T-cell (primary cell): ENCODE data around the gene NUP153. TPM values are rescaled to one million over a fixed set of nuclear protein-coding genes. Genes with fewer than 3 reads are reported as not detected.

Experiments used
- ATAC-seq, 4 experiments: fragments of 200-7000 bp in 3 of 4; fragments of 150-1000 bp in 1 of 4; cut with Tn5 transposase; replicated peaks in 1 of 4; 1 replicate in 3 of 4; 2 replicates in 1 of 4; pipeline ENCODE4 v1.10.0; 2021; ENCODE audit warnings: moderate library complexity in 3 of 4, mild to moderate bottlenecking in 2 of 4, moderate number of reproducible peaks in 1 of 4
- CTCF ChIA-PET, 2 donors: fragments of 300-600 bp; sonication (Branson Sonifier 250); formaldehyde crosslinking; loops; one replicate each; lab custom pipeline; 2022; ENCODE audit warnings: antibody characterized with exemption in 2 of 2; lab: Charles Lee
- POLR2A ChIA-PET, 2 donors: fragments of 300-600 bp; sonication (Branson Sonifier 250); formaldehyde crosslinking; loops; one replicate each; lab custom pipeline; 2022; ENCODE audit warnings: antibody characterized with exemption in 2 of 2; lab: Charles Lee
- DNase-seq, 35 experiments: peaks; one replicate each; pipeline versions ENCODE4 v3.0.0 to v3.0.0-alpha.2; 2013 to 2023
- H3K27ac ChIP-seq: one replicate; pipeline ENCODE4 v1.5.1; 2013; ENCODE audit warnings: low read length
- H3K27me3 ChIP-seq, 2 experiments: replicated peaks in 1 of 2; 1 replicate in 1 of 2; 2 replicates in 1 of 2; pipeline versions ENCODE4 v1.6.1 to v1.7.0; 2013; ENCODE audit warnings: low read length in 1 of 2, mixed read lengths in 1 of 2; ENCODE audit not compliant: control insufficient read depth in 2 of 2, insufficient read depth in 2 of 2; ENCODE audit errors: extremely low read depth in 1 of 2
- H3K36me3 ChIP-seq, 2 donors: 1 replicate in 1 of 2; 2 replicates in 1 of 2; pipeline versions ENCODE4 v1.6.1 to v1.7.0; 2013; ENCODE audit warnings: low read length in 1 of 2; ENCODE audit not compliant: control insufficient read depth in 2 of 2, insufficient read depth in 1 of 2; ENCODE audit errors: extremely low read depth in 1 of 2
- H3K4me1 ChIP-seq, 2 experiments: 1 replicate in 1 of 2; 2 replicates in 1 of 2; pipeline versions ENCODE4 v1.6.1 to v1.7.0; 2013; ENCODE audit warnings: low read length in 2 of 2, mixed read lengths in 1 of 2; ENCODE audit not compliant: insufficient read depth in 2 of 2, control insufficient read depth in 1 of 2; ENCODE audit errors: extremely low read depth in 1 of 2
- H3K4me3 ChIP-seq, 2 donors: 1 replicate in 1 of 2; 2 replicates in 1 of 2; pipeline versions ENCODE4 v1.5.1 to v1.7.0; 2013; ENCODE audit warnings: mild to moderate bottlenecking in 2 of 2, low read length in 1 of 2, moderate library complexity in 1 of 2; ENCODE audit not compliant: control insufficient read depth in 1 of 2; ENCODE audit errors: extremely low read depth in 1 of 2
- H3K9me3 ChIP-seq: 2 replicates; pipeline ENCODE4 v1.7.0; 2013
- H3K27ac Mint-ChIP-seq, 2 donors: one replicate each; pipeline ENCODE4 v1.8.0; 2020 to 2021; ENCODE audit warnings: mild to moderate bottlenecking in 2 of 2, mixed read lengths in 2 of 2
- H3K27me3 Mint-ChIP-seq, 2 donors: one replicate each; pipeline ENCODE4 v1.8.0; 2021 to 2022; ENCODE audit warnings: mixed read lengths in 2 of 2
- H3K36me3 Mint-ChIP-seq: one replicate; pipeline ENCODE4 v1.8.0; 2021; ENCODE audit warnings: mixed read lengths
- H3K4me1 Mint-ChIP-seq, 3 donors: one replicate each; pipeline ENCODE4 v1.8.0; 2020 to 2022; ENCODE audit warnings: mixed read lengths in 3 of 3, mild to moderate bottlenecking in 1 of 3
- H3K4me3 Mint-ChIP-seq, 3 donors: one replicate each; pipeline ENCODE4 v1.8.0; 2020 to 2022; ENCODE audit warnings: mild to moderate bottlenecking in 3 of 3, mixed read lengths in 3 of 3, moderate library complexity in 3 of 3
- H3K9me3 Mint-ChIP-seq, 3 donors: one replicate each; pipeline ENCODE4 v1.8.0; 2020 to 2022; ENCODE audit warnings: mixed read lengths in 3 of 3
- WGBS: methylation state at CpG from one replicate; pipeline ENCODE4 v1.1.5; 2013; ENCODE audit warnings: missing lambda C conversion rate; ENCODE audit not compliant: insufficient coverage; 5-methylcytosine and 5-hydroxymethylcytosine counted together
- total RNA-seq, 35 experiments: library from RNA in 6 of 35; stranded (reverse) in 6 of 35; fragments of 120-200 nt in 1 of 35; gene quantifications; one replicate each; pipeline versions ENCODE4 v1.2.1 to v1.2.4 and lab custom pipeline; 2013 to 2026

Gene NUP153
- total RNA-seq, 5 donors from 2014 or later (not counting 1 experiment from before 2014, with no cell fraction given): 46.4 to 58.5 (median 54.2) TPM

DNA sequence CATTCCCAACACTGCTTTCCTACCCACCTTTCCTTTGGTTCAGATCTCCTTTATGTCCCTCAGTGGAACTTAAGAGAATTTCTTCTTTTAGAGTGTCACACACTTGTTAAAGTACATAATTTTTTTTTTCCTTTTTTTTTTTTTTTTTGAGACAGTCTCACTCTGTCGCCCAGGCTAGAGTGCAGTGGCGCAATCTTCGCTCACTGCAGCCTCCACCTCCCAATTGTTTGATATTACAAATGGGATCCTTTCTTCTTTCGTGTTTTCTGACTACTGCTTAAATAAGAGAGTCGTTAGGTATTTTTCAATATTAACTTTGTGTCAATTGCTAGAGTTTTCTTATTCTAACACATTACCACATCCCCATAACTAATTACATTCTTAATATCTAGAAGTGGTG lies 29.1 kb downstream of the NUP153 start:
- peaks cover 39% of the 10 kb centered on the region for H3K36me3 Mint-ChIP-seq
- POLR2A ChIA-PET: interaction anchor here in 1 of 2 donors (0.6 kb wide), 1 partner anchor 15 kb away, joined by 9 read pairs; no protein-coding TSS in a partner anchor
- H3K27ac Mint-ChIP-seq: peak overlapping the region; percentile 22 to 27

DNA sequence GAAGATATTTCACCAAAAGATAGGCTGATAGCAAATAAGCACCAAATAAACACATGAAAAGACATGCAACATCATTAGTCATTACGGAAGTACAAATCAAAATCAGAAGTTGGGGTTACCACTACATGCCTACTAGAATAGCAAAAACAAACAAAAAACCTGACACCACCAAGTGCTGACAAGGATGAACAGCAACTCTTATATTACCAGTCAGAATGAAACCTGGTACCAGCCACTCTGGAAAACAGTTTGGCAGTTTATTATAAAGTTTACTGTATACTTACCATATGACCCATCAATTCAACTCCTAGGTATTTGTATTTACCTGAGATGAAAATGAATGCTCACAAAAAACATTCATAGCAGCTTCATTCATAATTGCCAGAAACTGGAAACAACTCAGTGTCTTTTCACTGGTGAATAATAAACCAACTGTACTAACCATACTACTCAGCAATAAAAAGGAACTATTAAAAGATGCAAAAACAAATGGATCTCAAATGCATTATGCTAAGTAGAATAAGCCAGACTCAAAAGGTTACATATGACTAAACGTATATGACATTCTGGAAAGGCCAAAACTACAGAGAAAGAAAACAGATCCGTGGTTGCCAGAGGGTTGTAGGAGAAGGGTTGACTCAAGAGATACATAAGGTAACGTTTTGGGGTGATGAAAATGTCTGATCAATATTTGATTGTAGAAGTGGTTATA lies 33.0 kb downstream of the NUP153 start:
- H3K4me1 ChIP-seq: peaks cover 0 to 7% of the 10 kb centered on the region in 2 experiments
- peaks cover 9 to 48% of the 10 kb centered on the region in 2 donors for H3K36me3 ChIP-seq
- no peak overlapping the region for H3K27ac Mint-ChIP-seq
- DNase-seq: peak in 1 of 35 experiments; percentile 28
- peaks cover 43% of the 10 kb centered on the region for H3K36me3 Mint-ChIP-seq
- H3K4me1 Mint-ChIP-seq: peaks cover 27 to 34% (median 29%) of the 10 kb centered on the region in 3 donors
- no peak overlapping the region for H3K4me3 ChIP-seq
- POLR2A ChIA-PET: interaction anchor here in 1 of 2 donors (0.6 kb wide), 1 partner anchor 87 kb away, joined by 3 read pairs; no protein-coding TSS in a partner anchor
- H3K27ac ChIP-seq: no peak overlapping the region
- CTCF ChIA-PET: interaction anchor here in 1 of 2 donors (0.6 kb wide), 1 partner anchor 778 kb away, joined by 3 read pairs; no protein-coding TSS in a partner anchor
- H3K9me3 ChIP-seq: no peaks in the 10 kb centered on the region
- H3K9me3 Mint-ChIP-seq: no peaks in the 10 kb centered on the region
- 43% methylated on average over 2 of the region's 4 CpGs for WGBS
- peak in 1 of 4 experiments; percentile 34 for ATAC-seq
- no peak overlapping the region for H3K4me3 Mint-ChIP-seq
- H3K27me3 Mint-ChIP-seq: no peaks in the 10 kb centered on the region
- H3K27me3 ChIP-seq: no peaks in the 10 kb centered on the region

More for the DNA sequence above, 29.1 kb downstream of the NUP153 start:
- WGBS: no CpG with 5 or more reads among the region's 5 CpGs
- no peaks in the 10 kb centered on the region for H3K27me3 ChIP-seq
- CTCF ChIA-PET: interaction anchor here in 1 of 2 donors (0.6 to 0.7 kb wide), 4 partner anchors 23 to 508 kb away, joined by 5 to 8 read pairs (median 6); no protein-coding TSS in a partner anchor
- Mint-ChIP-seq H3K27me3 (no peaks in the 10 kb centered on the region), H3K4me1 (peaks cover 58 to 61% (median 61%) of the 10 kb centered on the region in 3 donors), H3K4me3 (peak overlapping the region in 1 of 3 donors; percentile 10), H3K9me3 (no peaks in the 10 kb centered on the region)
- no peak for DNase-seq
- peaks cover 9 to 26% of the 10 kb centered on the region in 2 donors for H3K36me3 ChIP-seq
- no peak for ATAC-seq
- peaks cover 0 to 11% of the 10 kb centered on the region in 2 experiments for H3K4me1 ChIP-seq
- no peak overlapping the region for H3K27ac ChIP-seq
- H3K9me3 ChIP-seq: no peaks in the 10 kb centered on the region
- no peak overlapping the region for H3K4me3 ChIP-seq

DNA sequence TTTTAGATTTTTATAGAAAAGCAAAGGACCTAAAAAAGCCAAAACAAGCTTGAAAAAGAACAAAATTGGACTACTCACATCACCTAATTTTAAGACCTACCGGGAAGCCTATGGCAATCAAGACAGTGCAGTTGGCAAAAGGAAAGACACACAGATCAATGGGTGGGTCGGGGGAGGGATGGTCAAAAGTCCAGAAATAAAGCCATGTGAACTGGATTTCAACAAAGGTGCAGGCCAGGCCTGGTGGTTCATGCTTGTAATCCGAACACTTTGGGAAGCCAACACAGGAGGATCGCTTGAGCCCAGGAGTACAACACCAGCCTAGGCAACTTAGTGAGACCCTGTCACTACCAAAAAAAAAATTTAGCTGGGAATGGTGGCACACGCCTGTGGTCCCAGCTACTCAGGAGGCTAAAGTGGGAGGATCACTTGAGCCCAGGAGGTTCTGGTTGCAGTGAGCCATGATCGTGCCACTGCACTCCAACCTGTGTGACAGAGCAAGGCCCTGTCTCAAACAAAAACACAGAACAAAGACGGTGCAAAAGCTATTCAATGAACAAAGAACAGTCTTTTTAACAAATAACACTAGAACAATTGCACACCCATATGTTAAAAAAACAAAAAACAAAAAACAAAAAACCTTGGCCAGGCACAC lies 34.5 kb downstream of the NUP153 start:
- WGBS: 98% methylated on average over 6 of the region's 7 CpGs
- no peaks in the 10 kb centered on the region for H3K27me3 ChIP-seq
- ChIA-PET POLR2A (no interaction called here), CTCF (interaction anchor here (0.6 to 1.4 kb wide), 3 partner anchors 19 to 43 kb away, joined by 3 to 5 read pairs (median 3); no protein-coding TSS in a partner anchor)
- H3K4me3 Mint-ChIP-seq: no peak overlapping the region
- H3K27ac ChIP-seq: no peak overlapping the region
- no peak for ATAC-seq
- peaks cover 13 to 19% (median 17%) of the 10 kb centered on the region in 3 donors for H3K4me1 Mint-ChIP-seq
- no peak overlapping the region for H3K4me3 ChIP-seq
- peaks cover 49% of the 10 kb centered on the region for H3K36me3 Mint-ChIP-seq
- H3K36me3 ChIP-seq: peaks cover 9 to 61% of the 10 kb centered on the region in 2 donors
- no peaks in the 10 kb centered on the region for H3K27me3 Mint-ChIP-seq
- DNase-seq: no peak
- no peaks in the 10 kb centered on the region for H3K9me3 ChIP-seq
- no peaks in the 10 kb centered on the region for H3K9me3 Mint-ChIP-seq
- no peak overlapping the region for H3K27ac Mint-ChIP-seq
- no peaks in the 10 kb centered on the region for H3K4me1 ChIP-seq

DNA sequence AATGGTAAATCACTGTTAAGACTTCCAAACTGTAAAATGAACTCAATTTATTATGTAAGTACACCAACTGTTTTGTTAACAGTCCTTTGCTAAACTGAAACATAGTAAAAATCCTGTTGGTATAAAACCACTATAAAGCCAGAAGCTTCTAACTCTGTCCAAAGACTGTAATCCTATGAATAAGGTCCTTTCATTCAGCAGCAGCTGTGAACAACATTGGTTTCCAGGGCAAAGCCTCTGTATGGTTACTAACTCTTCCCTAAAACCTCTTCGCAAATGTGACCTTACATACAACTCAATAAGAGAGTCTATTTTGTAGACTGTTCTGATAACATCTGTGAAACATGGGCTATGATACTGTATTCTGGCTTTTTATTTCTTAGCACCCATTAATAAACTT lies 40.1 kb downstream of the NUP153 start:
- Mint-ChIP-seq H3K4me3 (no peak overlapping the region), H3K4me1 (peaks cover 29 to 32% (median 29%) of the 10 kb centered on the region in 3 donors), H3K27me3 (no peaks in the 10 kb centered on the region), H3K36me3 (peaks cover 59% of the 10 kb centered on the region), H3K9me3 (no peaks in the 10 kb centered on the region), H3K27ac (peak overlapping the region; percentile 51 to 84)
- Histone ChIP-seq H3K4me1 (peaks cover 0 to 5% of the 10 kb centered on the region in 2 experiments), H3K9me3 (no peaks in the 10 kb centered on the region), H3K27ac (no peak overlapping the region), H3K27me3 (no peaks in the 10 kb centered on the region), H3K36me3 (peaks cover 0 to 35% of the 10 kb centered on the region in 2 donors), H3K4me3 (no peak overlapping the region)
- ChIA-PET CTCF (interaction anchor here in 1 of 2 donors (1.0 to 1.1 kb wide), 2 partner anchors 9 to 82 kb away, joined by 3 to 4 read pairs; no protein-coding TSS in a partner anchor), POLR2A (interaction anchor here (0.7 to 1.0 kb wide), 3 partner anchors 23 to 39 kb away, joined by 3 to 5 read pairs (median 3); no protein-coding TSS in a partner anchor)
- ATAC-seq: no peak
- no peak for DNase-seq
- no CpG with 5 or more reads among the region's 1 CpG for WGBS

DNA sequence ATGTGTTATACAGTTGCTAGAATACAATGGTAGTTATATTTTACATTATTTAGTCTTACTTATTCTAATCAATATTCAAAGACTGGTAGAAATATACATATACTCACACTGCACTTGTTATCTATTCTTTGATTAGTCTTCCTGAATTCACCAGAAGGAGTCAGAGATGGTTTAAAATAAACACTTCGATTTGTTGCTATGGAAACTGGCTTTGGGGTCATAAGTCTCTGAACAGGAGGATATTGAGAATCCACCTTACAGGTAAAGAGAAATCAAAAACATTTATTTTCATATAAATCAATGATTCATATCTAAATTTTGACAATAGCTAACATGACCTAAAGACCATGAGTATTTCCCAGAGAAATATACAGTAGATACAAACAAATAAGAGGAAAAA lies 41.6 kb downstream of the NUP153 start:
- no peak overlapping the region for H3K4me3 ChIP-seq
- Mint-ChIP-seq H3K36me3 (peaks cover 58% of the 10 kb centered on the region), H3K9me3 (no peaks in the 10 kb centered on the region), H3K4me1 (peaks cover 29 to 34% (median 29%) of the 10 kb centered on the region in 3 donors), H3K27me3 (no peaks in the 10 kb centered on the region), H3K4me3 (peak overlapping the region in 1 of 3 donors; percentile 31), H3K27ac (peak overlapping the region; percentile 48 to 84)
- POLR2A ChIA-PET: interaction anchor here in 1 of 2 donors (0.6 kb wide), 1 partner anchor 38 kb away, joined by 3 read pairs; no protein-coding TSS in a partner anchor
- H3K9me3 ChIP-seq: no peaks in the 10 kb centered on the region
- peaks cover 0 to 5% of the 10 kb centered on the region in 2 experiments for H3K4me1 ChIP-seq
- WGBS: no CpG with 5 or more reads among the region's 1 CpG
- peak in 1 of 35 experiments; percentile 37 for DNase-seq
- no peak for ATAC-seq
- H3K36me3 ChIP-seq: peaks cover 0 to 35% of the 10 kb centered on the region in 2 donors
- H3K27me3 ChIP-seq: no peaks in the 10 kb centered on the region
- H3K27ac ChIP-seq: peak overlapping the region; percentile 64
- CTCF ChIA-PET: interaction anchor here in 1 of 2 donors (0.6 kb wide), 1 partner anchor 9 kb away, joined by 3 read pairs; no protein-coding TSS in a partner anchor

DNA sequence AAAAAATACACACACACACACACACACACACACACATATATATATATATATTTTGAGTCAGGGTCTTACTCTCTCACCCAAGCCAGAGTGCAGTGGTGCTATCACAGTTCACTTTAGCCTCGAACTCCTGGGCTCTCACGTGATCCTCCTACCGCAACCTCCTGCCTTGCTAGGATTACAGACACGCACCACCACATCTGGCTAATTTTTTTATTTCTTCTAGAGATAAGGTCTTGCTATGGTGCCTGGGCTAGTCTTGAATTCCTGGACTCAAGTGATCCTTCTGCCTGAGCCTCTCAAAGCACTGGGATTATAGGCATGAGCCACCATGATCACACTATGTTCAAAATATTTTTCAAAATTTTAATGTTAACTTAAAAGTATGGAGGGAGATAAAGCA lies 43.5 kb downstream of the NUP153 start:
- ChIA-PET POLR2A (no interaction called here), CTCF (no interaction called here)
- ATAC-seq (no peak), DNase-seq (no peak)
- no CpG with 5 or more reads among the region's 4 CpGs for WGBS
- H3K4me1 Mint-ChIP-seq: peaks cover 29 to 35% (median 33%) of the 10 kb centered on the region in 3 donors
- H3K27me3 Mint-ChIP-seq: no peaks in the 10 kb centered on the region
- Histone ChIP-seq H3K36me3 (peaks cover 0 to 32% of the 10 kb centered on the region in 2 donors), H3K27me3 (no peaks in the 10 kb centered on the region), H3K27ac (no peak overlapping the region), H3K4me1 (peaks cover 0 to 5% of the 10 kb centered on the region in 2 experiments), H3K4me3 (no peak overlapping the region), H3K9me3 (no peaks in the 10 kb centered on the region)
- no peak overlapping the region for H3K4me3 Mint-ChIP-seq
- H3K27ac Mint-ChIP-seq: peak overlapping the region; percentile 79 to 83
- H3K36me3 Mint-ChIP-seq: peaks cover 52% of the 10 kb centered on the region
- H3K9me3 Mint-ChIP-seq: no peaks in the 10 kb centered on the region
